GM18873 (cell line): Measurements from ENCODE around the gene KLHL26.
A peak's percentile ranks its signal among the peaks of the same experiment; 100 is the strongest.
"Not testable (repeated sequence)": the region's sequence is repeated elsewhere in the genome, so short reads cannot be mapped to it uniquely, and the experiment has no call there.

Experiments used
- ATAC-seq: cut with Tn5 transposase; IDR thresholded peaks from one replicate; pipeline ENCODE4 v1.9.1; 2021; ENCODE audit warnings: mild to moderate bottlenecking, moderate library complexity, moderate number of reproducible peaks; ENCODE audit not compliant: unreplicated experiment, low FRiP score

Gene KLHL26

DNA sequence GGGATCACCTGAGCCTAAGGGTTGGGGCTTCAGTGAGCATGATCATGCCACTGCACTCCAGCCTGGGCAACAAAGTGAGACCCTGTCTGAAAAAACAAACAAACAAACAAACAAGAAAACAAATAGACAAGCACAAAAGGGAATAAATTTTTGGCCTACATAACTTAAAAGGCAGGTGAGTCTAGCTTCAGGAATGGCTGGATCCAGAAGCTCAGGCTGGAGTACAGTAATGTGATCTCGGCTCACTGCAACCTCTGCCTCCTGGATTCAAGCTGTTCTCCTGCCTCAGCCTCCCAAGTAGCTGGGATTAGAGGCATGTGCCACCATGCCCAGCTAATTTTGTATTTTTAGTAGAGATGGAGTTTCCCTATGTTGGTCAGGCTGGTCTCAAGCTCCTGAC lies 43.3 kb downstream of the KLHL26 start:
- ATAC-seq, result not testable (repeated sequence)

DNA sequence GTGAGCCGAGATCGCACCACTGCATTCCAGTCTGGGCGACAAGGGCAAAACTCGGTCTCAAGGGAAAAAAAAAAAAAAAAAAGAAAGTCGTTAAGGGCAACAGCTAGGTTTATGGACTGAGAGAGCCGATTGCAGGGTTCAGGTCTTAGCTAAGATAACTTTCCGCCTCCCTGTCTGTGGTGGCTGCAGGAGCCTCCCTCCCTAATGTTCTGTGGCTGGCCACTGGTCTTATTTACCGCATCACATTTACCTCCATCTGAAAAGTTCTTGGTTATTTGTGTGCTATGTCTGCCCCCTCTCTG lies 45.9 kb downstream of the KLHL26 start:
- no peak for ATAC-seq

DNA sequence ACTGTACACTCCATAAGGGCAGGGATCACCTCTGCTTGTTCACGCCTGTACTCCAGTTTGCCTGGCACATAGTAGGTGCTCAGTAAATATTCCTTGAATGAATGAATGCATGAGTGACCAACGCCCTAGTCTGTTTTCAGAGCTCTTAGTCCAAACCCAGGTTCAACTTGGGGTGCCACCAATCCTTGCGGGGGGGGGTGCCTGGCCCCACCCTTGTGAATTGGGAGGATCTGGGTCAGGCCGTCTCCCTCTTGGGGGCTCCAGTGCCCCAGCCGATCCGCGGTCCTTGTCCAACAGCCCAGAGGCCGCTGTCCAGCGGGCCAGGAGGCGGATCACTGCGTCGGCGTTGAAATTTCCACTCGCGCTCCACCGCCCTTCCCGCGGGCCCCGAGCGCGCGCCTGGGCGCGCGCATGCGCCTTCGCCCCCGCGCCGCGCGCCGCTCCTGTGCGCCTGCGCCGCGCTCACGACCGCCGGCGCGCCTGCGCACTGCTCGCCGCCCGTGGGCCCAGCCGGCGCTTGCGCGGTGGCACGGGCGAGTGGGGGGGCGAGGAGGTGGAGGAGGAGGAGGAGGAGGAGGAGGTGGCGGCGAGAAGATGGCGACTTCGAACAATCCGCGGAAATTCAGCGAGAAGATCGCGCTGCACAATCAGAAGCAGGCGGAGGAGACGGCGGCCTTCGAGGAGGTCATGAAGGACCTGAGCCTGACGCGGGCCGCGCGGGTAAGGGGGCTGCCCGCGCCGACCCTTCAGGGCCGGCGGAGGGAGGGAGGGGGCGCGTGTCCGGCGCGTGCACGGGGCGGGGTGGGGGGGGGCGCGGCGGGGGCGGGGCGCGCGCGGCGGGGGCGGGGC lies 46.5 kb downstream of the KLHL26 start, which contains the start of gene CRTC1:
TSS of gene CRTC1 (plus strand) at position 572 of the 849 bp plus-strand sequence. CDS start at position 595, 23 bp downstream.
- no peak for ATAC-seq

DNA sequence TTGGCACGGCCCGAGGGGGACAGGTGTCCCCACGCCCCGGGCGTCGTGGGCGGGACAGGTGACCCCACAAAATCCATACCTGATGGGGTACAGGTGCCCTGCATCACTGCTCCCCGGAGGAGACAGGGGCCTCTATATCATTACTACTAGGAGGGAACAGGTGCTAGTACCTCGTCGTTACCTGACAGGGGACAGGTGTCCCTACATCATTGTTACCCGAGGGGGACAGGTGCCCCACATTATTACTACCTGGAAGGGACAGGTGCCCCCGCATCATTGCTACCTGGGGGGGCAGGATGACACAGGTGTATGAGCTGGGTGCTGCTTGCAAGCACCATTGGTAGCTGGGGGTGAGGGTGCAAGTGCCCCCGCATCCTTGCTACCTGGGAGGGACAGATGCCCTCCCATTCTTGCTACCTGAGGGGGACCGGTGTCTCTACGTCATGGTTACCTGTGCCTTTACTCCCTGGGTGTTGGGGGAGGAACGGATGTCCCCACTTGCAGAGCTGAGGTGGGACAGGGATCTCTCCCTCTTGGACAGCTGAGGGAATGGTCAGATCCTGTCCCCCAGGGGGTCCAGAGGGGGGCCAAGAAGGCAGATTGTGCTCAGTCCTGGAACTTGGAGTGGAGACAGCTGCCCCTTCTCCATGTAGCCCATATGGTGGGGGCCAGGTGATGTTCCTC lies 47.3 kb downstream of the KLHL26 start:
- ATAC-seq, result no peak

DNA sequence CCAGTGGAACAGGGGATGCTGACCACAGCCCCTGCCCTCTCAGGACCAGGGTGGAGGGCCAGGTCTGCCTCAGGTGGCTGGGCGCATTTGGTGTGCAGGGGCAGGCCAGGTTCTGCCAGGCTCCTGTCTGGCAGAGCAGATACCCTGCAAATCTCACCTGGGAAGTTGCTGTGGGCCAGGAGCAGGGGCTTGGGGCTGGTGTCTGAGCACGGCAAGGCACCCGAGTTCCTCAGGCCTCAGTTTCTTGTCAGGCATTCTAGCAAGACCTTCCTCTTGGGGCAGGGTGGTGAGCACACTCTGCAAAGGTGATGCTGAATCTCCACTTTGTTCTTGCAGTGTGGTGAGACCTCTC lies 47.8 kb downstream of the KLHL26 start:
- ATAC-seq, result no peak

DNA sequence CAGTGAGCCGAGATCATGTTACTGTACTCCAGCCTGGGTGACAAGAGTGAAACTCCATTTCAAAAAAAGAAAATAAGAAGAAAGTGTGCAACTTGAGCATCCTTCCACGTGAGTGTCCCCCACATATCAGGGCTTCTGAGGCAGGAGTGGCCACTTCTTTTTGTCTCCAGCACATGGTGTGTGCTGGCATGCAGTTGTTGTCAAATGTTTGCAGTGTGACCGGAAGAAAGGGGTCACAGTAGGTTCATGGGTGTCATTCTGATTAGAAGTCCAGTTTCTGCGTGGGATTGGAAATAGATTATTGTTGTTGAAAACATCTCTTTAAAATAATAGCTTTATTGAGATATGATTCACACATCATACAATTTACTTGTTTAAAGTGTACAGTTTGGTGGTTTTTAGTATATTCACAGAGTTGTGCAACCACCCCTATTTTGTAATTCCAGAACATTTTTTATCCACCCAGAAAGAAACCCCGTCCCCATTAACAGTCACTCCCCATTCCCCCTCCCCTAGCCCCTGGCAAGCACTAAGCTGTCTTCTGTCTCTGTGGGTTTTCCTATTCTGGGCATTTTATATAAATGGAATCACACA lies 48.9 kb downstream of the KLHL26 start:
- ATAC-seq, result no peak

GRCh38 chr19:18687740-18688465 lies 51.1 kb downstream of the KLHL26 start:
- ATAC-seq, result no peak

DNA sequence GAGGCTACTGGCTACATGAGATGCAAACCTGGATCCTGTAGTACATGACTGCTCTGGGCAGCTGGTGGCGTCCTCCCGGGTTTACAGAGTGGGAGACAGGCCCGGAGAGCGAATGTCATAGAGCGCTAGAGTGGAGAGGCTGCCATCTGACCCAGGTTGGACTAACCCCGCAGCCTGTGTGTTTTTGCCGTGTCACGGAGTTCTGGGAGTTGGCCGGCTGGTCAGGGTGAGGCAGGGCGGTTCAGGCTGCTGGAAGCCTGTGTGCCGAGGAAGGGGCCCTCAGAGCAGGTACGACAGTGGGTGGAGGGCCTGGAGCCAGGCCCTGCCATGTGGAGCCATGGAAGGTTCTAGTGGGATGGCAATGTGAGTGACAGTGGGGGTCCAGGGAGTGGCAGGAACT lies 59.2 kb downstream of the KLHL26 start:
- no peak for ATAC-seq

DNA sequence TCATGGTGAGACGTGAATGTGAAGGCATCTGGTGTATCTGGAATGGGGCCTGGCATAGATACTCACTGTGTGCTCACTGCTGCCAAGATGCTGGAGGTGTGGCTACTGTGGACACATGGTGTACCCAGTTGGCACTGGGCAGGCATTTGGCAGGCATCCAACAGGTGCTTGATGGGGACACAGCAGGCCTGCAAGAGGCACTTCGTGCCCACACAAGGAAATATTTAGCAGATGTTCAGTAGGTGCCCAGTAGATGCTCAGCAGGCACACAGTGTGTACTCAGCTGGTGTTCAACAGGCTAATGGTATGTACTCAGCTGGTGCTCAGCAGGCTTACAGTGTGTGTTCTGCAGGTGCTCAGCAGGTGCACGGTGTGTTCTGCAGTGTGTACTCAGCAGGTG lies 60.9 kb downstream of the KLHL26 start:
- ATAC-seq, result no peak

DNA sequence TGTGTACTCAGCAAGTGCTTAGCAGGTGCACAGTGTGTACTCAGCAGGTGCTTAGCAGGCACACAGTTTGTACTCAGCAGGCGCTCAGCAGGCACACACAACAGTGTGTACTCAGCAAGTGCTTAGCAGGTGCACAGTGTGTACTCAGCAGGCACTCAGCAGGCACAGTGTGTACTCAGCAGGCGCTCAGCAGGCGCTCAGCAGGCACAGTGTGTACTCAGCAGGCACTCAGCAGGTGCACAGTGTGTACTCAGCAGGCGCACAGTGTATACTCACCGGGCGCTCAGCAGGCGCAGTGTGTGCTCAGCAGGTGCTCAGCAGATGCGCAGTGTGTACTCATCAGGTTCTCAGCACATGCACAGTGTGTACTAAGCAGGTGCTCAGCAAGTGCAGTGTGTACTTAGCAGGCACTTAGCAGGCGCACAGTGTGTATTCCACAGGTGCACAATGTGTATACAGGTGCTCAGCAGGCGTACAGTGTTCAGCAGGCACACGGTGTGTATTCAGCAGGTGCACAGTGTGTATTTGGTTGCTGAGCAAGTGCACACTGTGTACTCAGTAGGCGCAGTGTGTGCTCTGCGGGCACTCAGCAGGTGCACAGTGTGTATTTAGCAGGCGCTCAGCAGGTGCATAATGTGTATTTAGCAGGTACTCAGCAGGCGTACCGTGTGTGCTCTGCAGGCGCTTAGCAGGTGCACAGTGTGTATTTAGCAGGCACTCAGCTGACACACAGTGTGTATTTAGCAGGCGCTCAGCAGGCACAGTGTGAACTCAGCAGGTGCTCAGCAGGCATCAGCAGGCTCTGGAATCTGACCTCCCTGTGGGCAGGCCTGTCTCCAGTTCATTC lies 61.7 kb downstream of the KLHL26 start:
- no peak for ATAC-seq

- no peak for ATAC-seq
These were observed 62.7 kb downstream of the KLHL26 start for GRCh38 chr19:18699403-18700054.

- ATAC-seq, result peak; percentile 52
These were observed 63.8 kb downstream of the KLHL26 start for GRCh38 chr19:18700501-18701249.

- peak; percentile 13 for ATAC-seq
These were observed 64.4 kb downstream of the KLHL26 start for GRCh38 chr19:18701250-18701608.

DNA sequence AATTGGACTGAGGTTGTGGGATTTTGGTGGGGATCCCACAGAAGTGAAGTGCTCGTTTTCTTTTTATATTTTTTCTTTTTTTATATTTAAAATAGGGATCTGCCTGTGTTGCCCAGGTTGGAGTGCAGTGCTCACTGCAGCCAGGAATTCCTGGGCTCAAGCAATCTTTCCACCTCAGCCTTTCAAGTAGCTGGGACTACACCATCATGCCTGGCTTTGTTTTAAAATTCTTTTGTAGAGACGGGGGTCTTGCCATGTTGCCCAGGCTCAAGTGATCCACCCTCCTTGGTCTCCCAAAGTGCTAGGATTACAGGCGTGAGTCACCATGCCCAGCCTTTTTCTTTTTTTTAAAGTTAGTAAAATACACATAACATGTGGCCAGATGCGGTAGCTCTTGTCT lies 67.2 kb downstream of the KLHL26 start:
- ATAC-seq, result no peak

- no peak for ATAC-seq
These were observed 68.1 kb downstream of the KLHL26 start for GRCh38 chr19:18704971-18705370.

- no peak for ATAC-seq
These were observed 71.8 kb downstream of the KLHL26 start for GRCh38 chr19:18708452-18709231.

- no peak for ATAC-seq
These were observed 72.7 kb downstream of the KLHL26 start for GRCh38 chr19:18709546-18709945.

DNA sequence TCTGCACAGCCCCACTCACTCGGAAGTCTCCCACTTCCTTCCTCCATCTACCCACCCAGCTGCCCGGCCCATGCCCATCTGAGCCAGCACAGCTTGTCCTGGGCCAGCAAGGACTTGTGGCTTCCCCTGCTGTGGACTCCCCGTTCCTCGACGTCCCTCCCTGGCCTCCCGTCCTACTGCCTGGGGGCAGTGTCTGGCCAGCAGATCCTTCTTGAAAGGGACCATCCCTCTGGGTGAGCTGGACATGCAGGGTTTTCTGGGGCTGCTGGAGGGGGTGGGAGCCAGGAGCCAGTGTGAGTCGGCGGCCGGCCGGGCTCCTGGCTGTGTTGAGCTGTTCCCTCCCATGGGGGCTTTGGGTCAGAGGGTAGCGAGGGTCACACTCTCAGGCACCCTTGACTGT lies 73.4 kb downstream of the KLHL26 start:
- ATAC-seq, result no peak
